ENCODE results near the gene CCDC127. TPM values are rescaled to one million over a fixed set of nuclear protein-coding genes. Genes with fewer than 3 reads are reported as not detected.
A peak's percentile ranks its signal among the peaks of the same experiment; 100 is the strongest.
"Not testable (repeated sequence)": the region's sequence is repeated elsewhere in the genome, so short reads cannot be mapped to it uniquely, and the experiment has no call there.

CCDC127 gene
- total RNA-seq, 1 donor from 2014 or later = 9.0 TPM

GRCh38 chr5:237931-238330 is 20.0 kb upstream of the CCDC127 start:
- DNase-seq (ENCODE audit: low spot score); ATAC-seq; intact Hi-C loops (cut with DNase I): not testable (repeated sequence)

- ATAC-seq; intact Hi-C loops (cut with DNase I): not testable (repeated sequence)
These were observed 17.6 kb upstream of the CCDC127 start for GRCh38 chr5:235527-235926.

GRCh38 chr5:234450-234849 is 16.5 kb upstream of the CCDC127 start:
- no peak for DNase-seq (ENCODE audit: low spot score)
- ATAC-seq = no peak
- intact Hi-C loops (cut with DNase I) = no loop called here

More at GRCh38 chr5:235527-235926, 17.6 kb upstream of the CCDC127 start:
- DNase-seq (ENCODE audit: low spot score) = not testable (repeated sequence)

- intact Hi-C loops (cut with DNase I); DNase-seq (ENCODE audit: low spot score); ATAC-seq: not testable (repeated sequence)
These were observed 15.5 kb upstream of the CCDC127 start for GRCh38 chr5:233426-233825.

- ATAC-seq (no peak), DNase-seq (ENCODE audit: low spot score) (no peak)
- intact Hi-C loops (cut with DNase I) = no loop called here
These were observed 13.7 kb upstream of the CCDC127 start for GRCh38 chr5:231661-232060.

- DNase-seq (ENCODE audit: low spot score) = no peak
- intact Hi-C loops (cut with DNase I) = no loop called here
- ATAC-seq = no peak
These were observed 12.8 kb upstream of the CCDC127 start for GRCh38 chr5:230711-231110.

- ATAC-seq (no peak), DNase-seq (ENCODE audit: low spot score) (no peak)
- intact Hi-C loops (cut with DNase I) = no loop called here
These were observed 10.9 kb upstream of the CCDC127 start for GRCh38 chr5:228886-229285.

- ATAC-seq; intact Hi-C loops (cut with DNase I); DNase-seq (ENCODE audit: low spot score): not testable (repeated sequence)
These were observed 9.4 kb upstream of the CCDC127 start for GRCh38 chr5:227375-227774.

GRCh38 chr5:225334-225733 is 7.4 kb upstream of the CCDC127 start:
- ATAC-seq (no peak), DNase-seq (ENCODE audit: low spot score) (no peak)
- intact Hi-C loops (cut with DNase I) = no loop called here

GRCh38 chr5:223791-224190 is 5.8 kb upstream of the CCDC127 start:
- no peak for DNase-seq (ENCODE audit: low spot score)
- no peak for ATAC-seq
- intact Hi-C loops (cut with DNase I) = no loop called here

GRCh38 chr5:222951-223715 is 5.2 kb upstream of the CCDC127 start:
- intact Hi-C loops (cut with DNase I); ATAC-seq; DNase-seq (ENCODE audit: low spot score): not testable (repeated sequence)

GRCh38 chr5:219991-220390 is 2.0 kb upstream of the CCDC127 start:
- intact Hi-C loops (cut with DNase I) = no loop called here
- no peak for DNase-seq (ENCODE audit: low spot score)

GRCh38 chr5:219460-219863 is 1.5 kb upstream of the CCDC127 start:
- intact Hi-C loops (cut with DNase I) = no loop called here
- DNase-seq (ENCODE audit: low spot score) (peak; percentile 18), ATAC-seq (no peak)

More at GRCh38 chr5:219991-220390, 2.0 kb upstream of the CCDC127 start:
- ATAC-seq = no peak

- DNase-seq (ENCODE audit: low spot score) = peak; percentile 67
- intact Hi-C loops (cut with DNase I) = no loop called here
- peak; percentile 63 for ATAC-seq
These were observed 721 bp upstream of the CCDC127 start for GRCh38 chr5:218457-219291.

GRCh38 chr5:216076-216475 is 1.9 kb downstream of the CCDC127 start:
- intact Hi-C loops (cut with DNase I); ATAC-seq: not testable (repeated sequence)
- peak; percentile 42 for DNase-seq (ENCODE audit: low spot score)

GRCh38 chr5:215256-215655 is 2.7 kb downstream of the CCDC127 start:
- intact Hi-C loops (cut with DNase I); ATAC-seq: not testable (repeated sequence)

GRCh38 chr5:213803-214395 is 4.1 kb downstream of the CCDC127 start:
- intact Hi-C loops (cut with DNase I) = no loop called here
- ATAC-seq (no peak), DNase-seq (ENCODE audit: low spot score) (no peak)

More at GRCh38 chr5:215256-215655, 2.7 kb downstream of the CCDC127 start:
- DNase-seq (ENCODE audit: low spot score) = not testable (repeated sequence)

GRCh38 chr5:208449-209114 is 9.4 kb downstream of the CCDC127 start:
- DNase-seq (ENCODE audit: low spot score) = no peak
- ATAC-seq = peak; percentile 67
- intact Hi-C loops (cut with DNase I) = no loop called here

GRCh38 chr5:207599-207998 is 10.4 kb downstream of the CCDC127 start:
- intact Hi-C loops (cut with DNase I) = no loop called here
- no peak for DNase-seq (ENCODE audit: low spot score)
- peak; percentile 22 for ATAC-seq
